GM21526 (cell line): ENCODE data around the gene PRSS21.

Experiments
- ATAC-seq: cut with Tn5 transposase; IDR thresholded peaks from one replicate; pipeline ENCODE4 v1.9.1; 2021; ENCODE audit warnings: moderate library complexity; ENCODE audit not compliant: unreplicated experiment, low FRiP score

The PRSS21 gene

GRCh38 chr16:2840914-2841313, 23.9 kb downstream of the PRSS21 start:
- no peak for ATAC-seq

- ATAC-seq: no peak
Observed at GRCh38 chr16:2841606-2842339, 24.7 kb downstream of the PRSS21 start.

- ATAC-seq: no peak
Observed at GRCh38 chr16:2842340-2843000, 25.4 kb downstream of the PRSS21 start.

GRCh38 chr16:2843526-2843925, 26.5 kb downstream of the PRSS21 start:
- ATAC-seq: no peak

- no peak for ATAC-seq
Observed at GRCh38 chr16:2845116-2845515, 28.1 kb downstream of the PRSS21 start.

- no peak for ATAC-seq
Observed at GRCh38 chr16:2846511-2847310, 29.7 kb downstream of the PRSS21 start.

- no peak for ATAC-seq
Observed at GRCh38 chr16:2848933-2849725, 32.1 kb downstream of the PRSS21 start.

GRCh38 chr16:2852003-2852730, 35.1 kb downstream of the PRSS21 start:
- no peak for ATAC-seq

GRCh38 chr16:2852731-2853507, 35.9 kb downstream of the PRSS21 start:
- no peak for ATAC-seq

GRCh38 chr16:2853531-2854073, 36.6 kb downstream of the PRSS21 start:
- ATAC-seq: no peak

- ATAC-seq: no peak
Observed at GRCh38 chr16:2854700-2855309, 37.8 kb downstream of the PRSS21 start.

GRCh38 chr16:2855536-2855935, 38.5 kb downstream of the PRSS21 start:
- no peak for ATAC-seq

GRCh38 chr16:2856061-2856670, 39.1 kb downstream of the PRSS21 start:
- no peak for ATAC-seq

- ATAC-seq: no peak
Observed at GRCh38 chr16:2856686-2857450, 39.8 kb downstream of the PRSS21 start.

GRCh38 chr16:2857451-2858244, 40.6 kb downstream of the PRSS21 start, which contains the start of gene PRSS22:
PRSS22 (minus strand) TSS chr16:2858170; CDS start chr16:2858104, 66 bp downstream.
- ATAC-seq: no peak

GRCh38 chr16:2858245-2859025, 41.4 kb downstream of the PRSS21 start:
- no peak for ATAC-seq
